CD4-positive, alpha-beta T cell (primary cell): ENCODE measurements around the gene ASCL3. TPM values are rescaled to one million over a fixed set of nuclear protein-coding genes. Genes with fewer than 3 reads are reported as not detected.

Experiments
- total RNA-seq, 174 experiments: library from RNA in 2 of 174; stranded (reverse) in 2 of 174; gene quantifications; one replicate each; pipeline ENCODE4 v1.2.3 and lab custom pipeline; 2021 to 2026

The ASCL3 gene
- total RNA-seq, 2 experiments from 2014 or later, result not detected

Other genes starting within 250 kb of the ASCL3 start
- gene AKIP1, start 31.8 kb downstream of the ASCL3 start, total RNA-seq, result 1 to 10 TPM; 3.2 to 4.1 TPM
- not detected for gene C11orf16, start 10.1 kb downstream of the ASCL3 start, total RNA-seq
- gene TMEM9B, start 21.4 kb upstream of the ASCL3 start, total RNA-seq, result 10 to 100 TPM; 20.5 to 22.1 TPM
- gene NRIP3, start 61.0 kb upstream of the ASCL3 start, total RNA-seq, result 1 to 10 TPM; 4.6 to 4.9 TPM
- under 1 TPM in 1 of 2 experiments, not detected in 1; 0.17 TPM for gene SCUBE2, start 148.6 kb upstream of the ASCL3 start, total RNA-seq